Skin of body (tissue), 2 donors: ENCODE measurements around the gene DHRS2. TPM values are rescaled to one million over a fixed set of nuclear protein-coding genes. Genes with fewer than 3 reads are reported as not detected.
A peak's percentile ranks its signal among the peaks of the same experiment; 100 is the strongest.
"Not testable (repeated sequence)": the region's sequence is repeated elsewhere in the genome, so short reads cannot be mapped to it uniquely, and the experiment has no call there.

Source experiments
- DNase-seq: peaks from one replicate; lab custom pipeline; 2025; lab: John Stamatoyannopoulos, UW
- total RNA-seq: library from RNA; depleted of rRNA; stranded (reverse); fragments of >200 nt; gene quantifications from one replicate; pipeline ENCODE4 v1.2.3, GENCODE V29; 2014

The DHRS2 gene
- total RNA-seq, 1 donor from 2014 or later = not detected

- no peak for DNase-seq
Observed at GRCh38 chr14:23632461-23633159, 3.6 kb upstream of the DHRS2 start.

GRCh38 chr14:23633160-23633701, 2.9 kb upstream of the DHRS2 start:
- DNase-seq = no peak

- DNase-seq = not testable (repeated sequence)
Observed at GRCh38 chr14:23634698-23635412, 1.3 kb upstream of the DHRS2 start.

GRCh38 chr14:23637312-23637654, 1.1 kb downstream of the DHRS2 start:
- DNase-seq = not testable (repeated sequence)

GRCh38 chr14:23637655-23638413, 1.7 kb downstream of the DHRS2 start:
- DNase-seq = not testable (repeated sequence)

- no peak for DNase-seq
Observed at GRCh38 chr14:23638414-23639047, 2.4 kb downstream of the DHRS2 start.

GRCh38 chr14:23639048-23639890, 3.1 kb downstream of the DHRS2 start:
- DNase-seq = no peak

- DNase-seq = no peak
Observed at GRCh38 chr14:23639891-23640523, 3.8 kb downstream of the DHRS2 start.

GRCh38 chr14:23640524-23641141, 4.5 kb downstream of the DHRS2 start:
- peak; percentile 81 for DNase-seq

GRCh38 chr14:23641180-23641914, 5.2 kb downstream of the DHRS2 start:
- DNase-seq = no peak

- DNase-seq = no peak
Observed at GRCh38 chr14:23641915-23642588, 5.9 kb downstream of the DHRS2 start.

GRCh38 chr14:23643533-23644194, 7.5 kb downstream of the DHRS2 start:
- no peak for DNase-seq

GRCh38 chr14:23644195-23644918, 8.2 kb downstream of the DHRS2 start:
- no peak for DNase-seq

GRCh38 chr14:23644919-23645336, 8.8 kb downstream of the DHRS2 start:
- no peak for DNase-seq

GRCh38 chr14:23645504-23645811, 9.3 kb downstream of the DHRS2 start:
- DNase-seq = no peak

- DNase-seq = no peak
Observed at GRCh38 chr14:23645812-23646647, 9.9 kb downstream of the DHRS2 start.
